ENCODE data around the gene SDCCAG8.

DNA sequence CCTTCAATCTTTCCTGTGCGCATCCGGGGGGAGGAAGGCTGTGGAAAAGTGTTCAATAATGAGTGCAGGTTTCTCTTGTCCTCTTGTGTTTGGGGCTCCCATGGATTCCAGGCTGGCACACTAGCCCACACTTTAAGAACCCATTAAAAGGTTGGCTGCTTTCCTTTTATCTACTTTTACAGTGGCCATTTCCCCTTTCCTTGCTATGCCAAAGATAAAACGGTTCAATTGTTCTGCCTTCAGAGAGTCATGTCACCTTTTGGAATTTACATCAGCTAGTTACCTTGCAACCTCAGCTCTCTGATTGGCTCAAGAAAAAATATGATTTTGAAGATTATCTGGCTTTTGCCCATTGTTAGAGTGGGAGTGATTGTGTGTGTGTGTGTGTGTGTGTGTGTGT lies 182.3 kb downstream of the SDCCAG8 start:
- TF ChIP-seq RFX5 (IDR thresholded peaks at IDR 0.05) (no peak), CHD2 (IDR thresholded peaks at IDR 0.05; ENCODE audit: low read length, partially characterized antibody) (no peak), POLR2A (IDR thresholded peaks at IDR 0.05; ENCODE audit: low read length) (no peak)
- TF ChIP-seq, protein P1, sequence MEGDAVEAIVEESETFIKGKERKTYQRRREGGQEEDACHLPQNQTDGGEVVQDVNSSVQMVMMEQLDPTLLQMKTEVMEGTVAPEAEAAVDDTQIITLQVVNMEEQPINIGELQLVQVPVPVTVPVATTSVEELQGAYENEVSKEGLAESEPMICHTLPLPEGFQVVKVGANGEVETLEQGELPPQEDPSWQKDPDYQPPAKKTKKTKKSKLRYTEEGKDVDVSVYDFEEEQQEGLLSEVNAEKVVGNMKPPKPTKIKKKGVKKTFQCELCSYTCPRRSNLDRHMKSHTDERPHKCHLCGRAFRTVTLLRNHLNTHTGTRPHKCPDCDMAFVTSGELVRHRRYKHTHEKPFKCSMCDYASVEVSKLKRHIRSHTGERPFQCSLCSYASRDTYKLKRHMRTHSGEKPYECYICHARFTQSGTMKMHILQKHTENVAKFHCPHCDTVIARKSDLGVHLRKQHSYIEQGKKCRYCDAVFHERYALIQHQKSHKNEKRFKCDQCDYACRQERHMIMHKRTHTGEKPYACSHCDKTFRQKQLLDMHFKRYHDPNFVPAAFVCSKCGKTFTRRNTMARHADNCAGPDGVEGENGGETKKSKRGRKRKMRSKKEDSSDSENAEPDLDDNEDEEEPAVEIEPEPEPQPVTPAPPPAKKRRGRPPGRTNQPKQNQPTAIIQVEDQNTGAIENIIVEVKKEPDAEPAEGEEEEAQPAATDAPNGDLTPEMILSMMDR (IDR thresholded peaks at IDR 0.05): no peak

Measured in A549 (cell line).